Hepatocyte (in vitro differentiated cells): ENCODE results near the gene SOX6.
"Not testable (repeated sequence)": the region's sequence is repeated elsewhere in the genome, so short reads cannot be mapped to it uniquely, and the experiment has no call there.

ENCODE experiments used
- CTCF ChIP-seq: fragments of 200-600 bp; sonication (generic); IDR thresholded peaks from 2 replicates; pipeline ENCODE4 v1.5.1; 2016; ENCODE audit warnings: antibody characterized with exemption, mild to moderate bottlenecking; ENCODE audit not compliant: poor library complexity
- EZH2 ChIP-seq: fragments of 200-600 bp; sonication (generic); IDR thresholded peaks from 2 replicates; pipeline ENCODE4 v1.6.1; 2016; ENCODE audit warnings: antibody characterized with exemption, mild to moderate bottlenecking, borderline replicate concordance

GRCh38 chr11:15922745-15923144 lies 433.6 kb downstream of the SOX6 start:
- TF ChIP-seq CTCF, EZH2: not testable (repeated sequence)
